Measurements from ENCODE around the gene FBXO24.

GRCh38 chr7:100544967-100545359, 41.2 kb upstream of the FBXO24 start:
- TF ChIP-seq POLR2AphosphoS5 (IDR thresholded peaks at IDR 0.05) (no peak), POLR2A (IDR thresholded peaks at IDR 0.05) (no peak), EP300 (IDR thresholded peaks at IDR 0.05) (no peak)
- TF ChIP-seq, protein P1, sequence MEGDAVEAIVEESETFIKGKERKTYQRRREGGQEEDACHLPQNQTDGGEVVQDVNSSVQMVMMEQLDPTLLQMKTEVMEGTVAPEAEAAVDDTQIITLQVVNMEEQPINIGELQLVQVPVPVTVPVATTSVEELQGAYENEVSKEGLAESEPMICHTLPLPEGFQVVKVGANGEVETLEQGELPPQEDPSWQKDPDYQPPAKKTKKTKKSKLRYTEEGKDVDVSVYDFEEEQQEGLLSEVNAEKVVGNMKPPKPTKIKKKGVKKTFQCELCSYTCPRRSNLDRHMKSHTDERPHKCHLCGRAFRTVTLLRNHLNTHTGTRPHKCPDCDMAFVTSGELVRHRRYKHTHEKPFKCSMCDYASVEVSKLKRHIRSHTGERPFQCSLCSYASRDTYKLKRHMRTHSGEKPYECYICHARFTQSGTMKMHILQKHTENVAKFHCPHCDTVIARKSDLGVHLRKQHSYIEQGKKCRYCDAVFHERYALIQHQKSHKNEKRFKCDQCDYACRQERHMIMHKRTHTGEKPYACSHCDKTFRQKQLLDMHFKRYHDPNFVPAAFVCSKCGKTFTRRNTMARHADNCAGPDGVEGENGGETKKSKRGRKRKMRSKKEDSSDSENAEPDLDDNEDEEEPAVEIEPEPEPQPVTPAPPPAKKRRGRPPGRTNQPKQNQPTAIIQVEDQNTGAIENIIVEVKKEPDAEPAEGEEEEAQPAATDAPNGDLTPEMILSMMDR (IDR thresholded peaks at IDR 0.05), result no peak

Data from suprapubic skin (tissue), 4 donors.